ENCODE results near the gene QRICH1.
"Not testable (repeated sequence)": the region's sequence is repeated elsewhere in the genome, so short reads cannot be mapped to it uniquely, and the experiment has no call there.

Gene QRICH1

DNA sequence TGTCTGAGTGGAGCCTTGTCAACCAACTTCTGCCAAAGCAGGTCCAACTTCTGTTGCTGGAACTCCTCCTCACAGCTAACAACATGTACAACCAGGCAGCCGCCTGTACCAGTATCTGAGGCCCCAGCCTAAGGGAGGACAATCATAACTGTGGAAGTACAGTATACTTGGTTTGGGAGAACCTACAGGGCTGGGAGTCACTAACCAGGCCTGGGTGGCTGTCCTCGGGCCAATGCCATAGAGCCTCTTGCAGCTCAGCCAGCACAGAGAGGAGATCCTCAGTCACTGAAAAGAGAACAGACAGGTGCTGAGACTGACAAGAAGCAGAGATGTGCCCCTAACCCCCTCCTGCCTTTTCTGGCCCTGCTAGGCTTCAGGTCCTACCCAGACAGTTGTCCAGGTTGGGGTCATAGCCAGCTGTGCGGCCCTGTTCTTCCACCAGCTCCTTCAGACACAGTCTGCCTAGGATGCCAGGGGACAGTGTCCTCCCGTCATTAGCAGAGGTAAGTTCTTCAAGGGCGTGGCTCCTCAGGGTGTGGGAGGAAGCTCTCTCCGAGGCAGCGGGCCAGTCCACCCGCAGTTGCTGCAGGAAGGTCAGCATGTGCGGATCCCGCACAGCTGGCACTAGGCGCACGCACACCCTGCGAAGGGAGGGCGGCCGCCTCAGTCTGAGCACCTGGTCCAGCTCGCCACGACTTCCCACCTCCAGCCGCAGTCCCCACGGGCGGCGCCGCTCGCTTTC lies 76.5 kb downstream of the QRICH1 start:
- DNase-seq: peak in 1 of 14 donors; percentile 37

GRCh38 chr3:49016414-49017228 lies 77.2 kb downstream of the QRICH1 start:
- no peak for DNase-seq

GRCh38 chr3:49015765-49016164 lies 78.1 kb downstream of the QRICH1 start:
- DNase-seq: no peak

GRCh38 chr3:49015072-49015471 lies 78.8 kb downstream of the QRICH1 start:
- DNase-seq: no peak

GRCh38 chr3:49013738-49014660 lies 79.9 kb downstream of the QRICH1 start:
- DNase-seq: no peak

DNA sequence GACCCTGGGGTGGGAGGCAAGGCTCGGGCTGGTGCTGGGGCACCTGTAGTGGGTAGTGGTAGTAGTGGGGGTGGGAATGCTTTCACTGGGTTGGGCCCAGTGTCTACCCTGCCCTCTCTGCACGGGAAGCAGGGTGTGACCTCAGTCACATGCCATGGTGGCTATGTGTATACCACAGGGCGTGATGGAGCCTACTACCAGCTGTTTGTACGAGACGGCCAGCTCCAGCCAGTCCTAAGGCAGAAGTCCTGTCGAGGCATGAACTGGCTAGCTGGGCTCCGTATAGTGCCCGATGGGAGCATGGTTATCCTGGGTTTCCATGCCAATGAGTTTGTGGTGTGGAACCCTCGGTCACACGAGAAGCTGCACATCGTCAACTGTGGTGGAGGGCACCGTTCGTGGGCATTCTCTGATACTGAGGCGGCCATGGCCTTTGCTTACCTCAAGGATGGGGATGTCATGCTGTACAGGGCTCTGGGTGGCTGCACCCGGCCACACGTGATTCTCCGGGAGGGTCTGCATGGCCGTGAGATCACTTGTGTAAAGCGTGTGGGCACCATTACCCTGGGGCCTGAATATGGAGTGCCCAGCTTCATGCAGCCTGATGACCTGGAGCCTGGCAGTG lies 80.6 kb downstream of the QRICH1 start:
- DNase-seq: no peak

DNA sequence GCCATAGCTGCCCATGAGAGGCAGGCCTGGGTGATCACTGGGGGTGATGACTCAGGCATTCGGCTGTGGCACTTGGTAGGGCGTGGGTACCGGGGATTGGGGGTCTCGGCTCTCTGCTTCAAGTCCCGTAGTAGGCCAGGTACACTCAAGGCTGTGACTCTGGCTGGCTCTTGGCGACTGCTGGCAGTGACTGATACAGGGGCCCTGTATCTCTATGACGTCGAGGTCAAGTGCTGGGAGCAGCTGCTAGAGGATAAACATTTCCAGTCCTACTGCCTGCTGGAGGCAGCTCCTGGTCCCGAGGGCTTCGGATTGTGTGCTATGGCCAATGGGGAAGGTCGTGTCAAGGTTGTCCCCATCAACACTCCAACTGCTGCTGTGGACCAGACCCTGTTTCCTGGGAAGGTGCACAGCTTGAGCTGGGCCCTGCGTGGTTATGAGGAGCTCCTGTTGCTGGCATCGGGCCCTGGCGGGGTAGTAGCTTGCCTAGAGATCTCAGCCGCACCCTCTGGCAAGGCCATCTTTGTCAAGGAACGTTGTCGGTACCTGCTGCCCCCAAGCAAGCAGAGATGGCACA lies 81.3 kb downstream of the QRICH1 start:
- no peak for DNase-seq

- DNase-seq: no peak
Measured at GRCh38 chr3:49009396-49009795, 84.5 kb downstream of the QRICH1 start.

- DNase-seq: not testable (repeated sequence)
Measured at GRCh38 chr3:49008627-49009026, 85.2 kb downstream of the QRICH1 start.

GRCh38 chr3:49007771-49008528 lies 85.9 kb downstream of the QRICH1 start:
- DNase-seq: peak in 13 of 14 donors; percentile 45 to 82 (median 69)

- DNase-seq: peak; percentile 74 to 98 (median 91)
Measured at GRCh38 chr3:49007068-49007770, 86.7 kb downstream of the QRICH1 start, which contains the start of gene WDR6. WDR6 (plus strand) TSS chr3:49007391; CDS start chr3:49007432, 41 bp downstream.

- DNase-seq: peak in 6 of 14 donors; percentile 51 to 71 (median 63)
Measured at GRCh38 chr3:49006408-49007067, 87.3 kb downstream of the QRICH1 start.

DNA sequence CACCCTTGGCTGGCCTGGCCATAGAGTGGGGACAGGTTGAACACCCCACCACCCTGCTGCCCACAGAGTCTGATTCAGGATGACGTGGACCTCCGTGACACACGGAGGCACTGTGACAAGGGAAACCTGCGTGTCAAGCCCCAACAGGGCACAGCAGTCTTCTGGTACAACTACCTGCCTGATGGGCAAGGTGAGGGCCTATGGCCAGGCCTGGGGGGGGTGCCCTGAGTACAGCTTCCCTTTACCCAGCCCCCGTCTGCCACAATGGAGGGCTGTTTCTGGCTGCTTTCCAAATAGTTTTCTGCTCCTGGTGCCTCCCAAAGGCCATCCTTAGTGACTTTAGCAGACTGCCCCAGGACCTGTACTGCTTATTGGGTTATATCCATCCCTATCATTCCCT lies 87.9 kb downstream of the QRICH1 start:
- peak in 1 of 14 donors; percentile 9 for DNase-seq

DNA sequence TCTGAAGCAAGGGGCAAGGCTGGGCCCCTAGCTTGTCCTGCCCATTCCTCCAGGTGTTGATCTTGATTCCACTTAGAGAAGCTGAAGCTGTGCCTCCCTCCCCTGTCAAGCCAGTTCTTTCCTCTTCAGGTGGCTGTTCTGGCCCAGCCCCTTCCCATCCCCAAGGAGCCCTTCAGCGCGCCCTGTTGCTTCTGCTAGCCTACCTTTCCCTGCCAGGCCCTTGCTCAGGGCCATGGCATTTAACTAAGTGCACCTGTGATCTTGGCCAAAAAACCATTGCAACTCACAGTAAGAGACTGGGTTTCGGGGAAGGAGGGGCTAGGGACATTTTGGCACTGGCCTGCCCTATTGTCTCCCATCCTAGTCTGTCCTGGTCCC lies 88.6 kb downstream of the QRICH1 start:
- DNase-seq: no peak

- DNase-seq: no peak
Measured at GRCh38 chr3:49004352-49005302, 89.2 kb downstream of the QRICH1 start.

DNA sequence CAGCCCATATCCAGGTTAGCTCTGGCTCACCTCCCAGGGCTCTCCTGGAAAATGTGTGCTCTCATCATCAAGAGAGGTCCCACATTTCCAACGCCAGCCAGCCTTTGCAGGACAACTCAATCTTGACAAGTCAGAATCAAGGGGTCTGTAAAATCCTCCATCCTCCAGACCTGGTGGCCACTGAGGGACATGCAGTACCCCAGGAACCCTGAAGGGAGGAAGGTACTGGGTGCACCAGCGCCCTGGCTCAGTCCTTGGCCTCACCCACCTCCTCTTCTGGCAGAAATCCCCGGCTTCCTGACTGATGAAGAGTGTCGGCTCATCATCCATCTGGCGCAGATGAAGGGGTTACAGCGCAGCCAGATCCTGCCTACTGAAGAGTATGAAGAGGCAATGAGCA lies 92.7 kb downstream of the QRICH1 start:
- no peak for DNase-seq

GRCh38 chr3:48999085-48999858 lies 94.6 kb downstream of the QRICH1 start:
- DNase-seq: no peak
